Mesendoderm (in vitro differentiated cells): ENCODE results near the gene KEAP1.

Experiments
- DNase-seq: peaks from one replicate; pipeline ENCODE4 v3.0.0; 2013
- H2AK5ac ChIP-seq: 2 replicates; pipeline ENCODE4 v1.6.1; 2013; ENCODE audit warnings: low read length, inconsistent platforms
- H2BK120ac ChIP-seq: 2 replicates; pipeline ENCODE4 v1.6.1; 2013; ENCODE audit warnings: low read depth, mild to moderate bottlenecking, low read length, moderate library complexity, mixed read lengths
- H2BK15ac ChIP-seq: replicated peaks from 2 replicates; pipeline ENCODE4 v1.6.1; 2013; ENCODE audit warnings: low read depth, mild to moderate bottlenecking, moderate library complexity
- H2BK5ac ChIP-seq: 2 replicates; pipeline ENCODE4 v1.6.1; 2013; ENCODE audit warnings: low read length, inconsistent platforms
- H3K18ac ChIP-seq: 2 replicates; pipeline ENCODE4 v1.6.1; 2013; ENCODE audit warnings: mild to moderate bottlenecking, low read length, mixed read lengths
- H3K23ac ChIP-seq: one replicate; pipeline ENCODE4 v1.6.1; 2013; ENCODE audit warnings: low read length
- H3K27ac ChIP-seq: 2 replicates; pipeline ENCODE4 v1.5.1; 2013; ENCODE audit warnings: low read depth, mild to moderate bottlenecking, inconsistent platforms, low read length, moderate library complexity
- H3K27me3 ChIP-seq: 2 replicates; pipeline ENCODE4 v1.6.1; 2013; ENCODE audit warnings: low read length, control low read depth, mild to moderate bottlenecking, inconsistent platforms; ENCODE audit not compliant: insufficient read depth, poor library complexity
- H3K36me3 ChIP-seq: 2 replicates; pipeline ENCODE4 v1.6.1; 2013; ENCODE audit warnings: low read length, inconsistent platforms; ENCODE audit not compliant: control insufficient read depth, insufficient read depth
- H3K4ac ChIP-seq: one replicate; pipeline ENCODE4 v1.6.1; 2013; ENCODE audit warnings: low read depth, mild to moderate bottlenecking, low read length, moderate library complexity
- H3K4me1 ChIP-seq: 2 replicates; pipeline ENCODE4 v1.6.1; 2013; ENCODE audit warnings: low read depth, low read length, inconsistent platforms; ENCODE audit not compliant: control insufficient read depth
- H3K4me2 ChIP-seq: 2 replicates; pipeline ENCODE4 v1.6.1; 2013; ENCODE audit warnings: low read length
- H3K4me3 ChIP-seq: 2 replicates; pipeline ENCODE4 v1.5.1; 2013; ENCODE audit warnings: mild to moderate bottlenecking, low read length
- H3K56ac ChIP-seq: one replicate; pipeline ENCODE4 v1.6.1; 2013; ENCODE audit warnings: low read length
- H3K79me1 ChIP-seq: 2 replicates; pipeline ENCODE4 v1.6.1; 2013; ENCODE audit warnings: low read length, inconsistent platforms
- H3K79me2 ChIP-seq: 2 replicates; pipeline ENCODE4 v1.6.1; 2013; ENCODE audit warnings: mild to moderate bottlenecking, low read length; ENCODE audit not compliant: control insufficient read depth, insufficient read depth
- H3K9ac ChIP-seq: 2 replicates; pipeline ENCODE4 v1.6.1; 2013; ENCODE audit warnings: low read length, inconsistent platforms
- H4K5ac ChIP-seq: one replicate; pipeline ENCODE4 v1.6.1; 2013; ENCODE audit warnings: low read length
- H4K8ac ChIP-seq: one replicate; pipeline ENCODE4 v1.6.1; 2013; ENCODE audit warnings: low read depth, mild to moderate bottlenecking, control low read depth, low read length, moderate library complexity
- WGBS: extraction: QIAGEN DNeasy Blood & Tissue Kit; methylation state at CpG from one replicate; pipeline ENCODE4 v1.1.7; 2013; ENCODE audit warnings: low lambda C conversion rate, missing lambda C conversion rate; ENCODE audit not compliant: insufficient coverage; ENCODE audit errors: extremely low coverage; 5-methylcytosine and 5-hydroxymethylcytosine counted together

Gene KEAP1

DNA sequence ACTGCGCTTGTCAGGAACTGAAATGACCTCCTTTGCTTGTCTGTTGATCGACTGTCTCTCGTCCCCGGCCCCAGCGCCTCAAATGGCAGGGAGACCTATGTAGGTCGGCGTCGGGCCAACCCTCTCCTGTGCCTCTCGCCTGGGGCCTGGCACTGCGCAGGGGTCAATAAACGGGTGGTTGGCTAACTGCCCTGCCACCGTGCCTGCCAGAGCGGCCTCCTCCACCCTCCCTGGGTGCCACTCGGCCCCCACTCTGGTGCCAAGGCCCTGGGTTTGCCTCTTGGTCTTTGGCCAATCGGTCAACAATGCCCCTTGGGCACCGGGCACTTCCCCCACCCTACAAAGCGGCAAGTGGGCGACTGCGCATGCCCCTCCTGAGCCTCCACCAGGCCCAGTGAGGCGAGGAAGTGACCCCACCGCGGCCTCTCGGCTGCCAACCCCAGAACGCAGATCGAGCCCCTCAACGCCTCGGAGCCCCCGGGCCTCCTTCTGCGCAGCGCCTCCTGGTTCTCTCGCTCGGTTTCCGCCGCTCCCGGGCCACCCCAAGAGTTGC is 1.1 kb downstream of the KEAP1 start:
- Histone ChIP-seq H2BK5ac (peak overlapping the region; percentile 75), H4K8ac (peak overlapping the region; percentile 88), H3K4ac (peak overlapping the region; percentile 100), H3K4me2 (peak overlapping the region; percentile 75), H2AK5ac (peak overlapping the region; percentile 79), H3K4me3 (peak overlapping the region; percentile 54), H3K79me2 (peaks cover 28% of the 10 kb centered on the region), H2BK120ac (peak overlapping the region; percentile 69), H2BK15ac (no peak overlapping the region), H3K56ac (peak overlapping the region; percentile 99), H3K36me3 (peaks cover 7% of the 10 kb centered on the region), H3K18ac (peak overlapping the region; percentile 97), H3K4me1 (peaks cover 3% of the 10 kb centered on the region), H3K9ac (peak overlapping the region; percentile 99), H3K79me1 (peaks cover 18% of the 10 kb centered on the region), H3K23ac (peak overlapping the region; percentile 100), H3K27me3 (no peaks in the 10 kb centered on the region), H4K5ac (no peak overlapping the region), H3K27ac (peak overlapping the region; percentile 89)
- no CpG with 5 or more reads among the region's 35 CpGs for WGBS
- peak; percentile 51 for DNase-seq

DNA sequence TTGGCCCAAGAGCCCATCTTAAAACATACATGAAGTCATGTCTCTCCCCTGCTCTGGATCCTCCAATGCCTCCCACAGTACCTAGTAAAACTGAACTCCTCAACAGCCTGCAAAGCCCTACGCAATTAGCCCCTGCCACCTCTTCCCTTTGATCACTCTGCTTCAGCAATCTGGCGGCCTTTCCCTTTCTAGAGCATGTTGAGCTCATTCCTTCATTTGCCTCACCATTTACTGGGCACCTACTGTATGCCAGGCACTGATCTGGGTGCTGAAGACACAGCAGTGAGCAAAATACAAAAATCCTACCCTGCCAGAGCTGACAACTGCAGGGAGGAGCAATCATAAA is 2.9 kb downstream of the KEAP1 start:
- peaks cover 7% of the 10 kb centered on the region for H3K36me3 ChIP-seq

DNA sequence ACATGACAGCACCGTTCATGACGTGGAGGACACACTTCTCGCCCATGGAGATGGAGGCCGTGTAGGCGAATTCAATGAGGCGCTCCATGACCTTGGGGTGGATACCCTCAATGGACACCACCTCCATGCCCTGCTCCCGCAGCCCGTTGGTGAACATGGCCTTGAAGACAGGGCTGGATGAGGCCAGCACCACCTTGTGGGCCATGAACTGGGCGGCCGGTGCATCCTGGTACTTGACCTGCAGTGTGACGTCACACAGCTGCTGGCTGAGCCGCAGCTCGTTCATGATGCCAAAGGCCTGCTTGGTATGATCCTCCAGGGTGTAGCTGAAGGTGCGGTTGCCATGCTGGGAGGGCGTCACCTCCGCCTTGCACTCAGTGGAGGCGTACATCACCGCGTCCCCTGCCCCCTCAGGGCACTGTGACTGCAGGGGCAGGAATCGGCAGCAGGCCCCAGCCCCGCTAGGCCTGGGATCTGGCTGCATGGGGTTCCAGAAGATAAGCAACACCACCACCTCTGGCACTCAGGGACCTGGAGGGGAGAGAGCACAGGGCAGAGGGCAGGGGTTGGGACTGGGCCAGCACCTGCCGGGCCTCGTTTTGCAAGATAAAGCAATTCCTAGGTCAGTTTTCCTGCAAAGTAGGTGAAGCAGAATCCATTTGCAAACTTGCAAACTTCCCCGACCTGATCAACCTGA is 3.5 kb downstream of the KEAP1 start:
- Histone ChIP-seq H4K8ac (no peak overlapping the region), H4K5ac (no peak overlapping the region), H3K27ac (no peak overlapping the region), H3K4me3 (no peak overlapping the region), H3K79me2 (peaks cover 28% of the 10 kb centered on the region), H3K4ac (no peak overlapping the region), H3K27me3 (no peaks in the 10 kb centered on the region), H3K4me1 (peaks cover 3% of the 10 kb centered on the region), H3K9ac (no peak overlapping the region), H3K56ac (no peak overlapping the region), H3K18ac (no peak overlapping the region), H2BK15ac (no peak overlapping the region), H2BK120ac (no peak overlapping the region), H3K36me3 (peaks cover 7% of the 10 kb centered on the region), H3K79me1 (peaks cover 18% of the 10 kb centered on the region), H3K23ac (no peak overlapping the region), H2AK5ac (no peak overlapping the region), H3K4me2 (no peak overlapping the region), H2BK5ac (no peak overlapping the region)
- no CpG with 5 or more reads among the region's 24 CpGs for WGBS
- no peak for DNase-seq

More for the DNA sequence above, 2.9 kb downstream of the KEAP1 start:
- H3K27me3 ChIP-seq = no peaks in the 10 kb centered on the region
- no peak overlapping the region for H2BK120ac ChIP-seq
- no CpG with 5 or more reads among the region's 2 CpGs for WGBS
- H2BK5ac ChIP-seq = no peak overlapping the region
- no peak overlapping the region for H3K4me3 ChIP-seq
- no peak overlapping the region for H4K8ac ChIP-seq
- H3K4ac ChIP-seq = no peak overlapping the region
- H3K56ac ChIP-seq = peak overlapping the region; percentile 49
- peak overlapping the region; percentile 28 for H3K9ac ChIP-seq
- peaks cover 28% of the 10 kb centered on the region for H3K79me2 ChIP-seq
- H3K79me1 ChIP-seq = peaks cover 18% of the 10 kb centered on the region
- no peak for DNase-seq
- H2AK5ac ChIP-seq = no peak overlapping the region
- H3K18ac ChIP-seq = no peak overlapping the region
- H2BK15ac ChIP-seq = no peak overlapping the region
- no peak overlapping the region for H3K4me2 ChIP-seq
- no peak overlapping the region for H4K5ac ChIP-seq
- H3K4me1 ChIP-seq = peaks cover 3% of the 10 kb centered on the region
- H3K23ac ChIP-seq = no peak overlapping the region
- no peak overlapping the region for H3K27ac ChIP-seq

DNA sequence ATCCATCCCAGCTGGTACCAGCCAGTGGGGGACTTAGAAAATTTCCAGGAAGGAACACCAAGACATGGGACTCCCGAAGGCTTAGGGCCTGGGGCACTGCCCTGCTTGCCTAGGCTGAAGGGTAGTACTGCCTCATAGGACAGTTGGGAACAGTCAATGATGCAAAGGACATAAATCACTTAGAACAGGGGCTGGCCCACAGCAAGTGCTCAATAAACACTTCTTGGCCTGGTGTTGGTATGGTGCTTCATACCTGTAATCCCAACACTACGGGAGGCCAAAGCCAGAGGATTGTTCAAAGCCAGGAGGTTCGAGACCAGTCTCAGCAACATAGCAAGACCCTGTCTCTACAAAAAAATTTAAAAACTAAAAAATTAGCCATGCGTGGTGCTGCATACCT is 5.8 kb downstream of the KEAP1 start:
- DNase-seq = no peak
- Histone ChIP-seq H3K79me2 (peaks cover 28% of the 10 kb centered on the region), H4K8ac (no peak overlapping the region), H3K18ac (no peak overlapping the region), H2BK15ac (no peak overlapping the region), H3K23ac (no peak overlapping the region), H3K9ac (no peak overlapping the region), H3K4me1 (peaks cover 3% of the 10 kb centered on the region), H3K4me3 (no peak overlapping the region), H3K4ac (no peak overlapping the region), H2AK5ac (no peak overlapping the region), H3K4me2 (no peak overlapping the region), H2BK5ac (no peak overlapping the region), H3K79me1 (peaks cover 18% of the 10 kb centered on the region), H3K27me3 (no peaks in the 10 kb centered on the region), H3K56ac (no peak overlapping the region), H3K27ac (no peak overlapping the region), H2BK120ac (no peak overlapping the region), H4K5ac (no peak overlapping the region), H3K36me3 (peaks cover 7% of the 10 kb centered on the region)
- WGBS = no CpG with 5 or more reads among the region's 4 CpGs

DNA sequence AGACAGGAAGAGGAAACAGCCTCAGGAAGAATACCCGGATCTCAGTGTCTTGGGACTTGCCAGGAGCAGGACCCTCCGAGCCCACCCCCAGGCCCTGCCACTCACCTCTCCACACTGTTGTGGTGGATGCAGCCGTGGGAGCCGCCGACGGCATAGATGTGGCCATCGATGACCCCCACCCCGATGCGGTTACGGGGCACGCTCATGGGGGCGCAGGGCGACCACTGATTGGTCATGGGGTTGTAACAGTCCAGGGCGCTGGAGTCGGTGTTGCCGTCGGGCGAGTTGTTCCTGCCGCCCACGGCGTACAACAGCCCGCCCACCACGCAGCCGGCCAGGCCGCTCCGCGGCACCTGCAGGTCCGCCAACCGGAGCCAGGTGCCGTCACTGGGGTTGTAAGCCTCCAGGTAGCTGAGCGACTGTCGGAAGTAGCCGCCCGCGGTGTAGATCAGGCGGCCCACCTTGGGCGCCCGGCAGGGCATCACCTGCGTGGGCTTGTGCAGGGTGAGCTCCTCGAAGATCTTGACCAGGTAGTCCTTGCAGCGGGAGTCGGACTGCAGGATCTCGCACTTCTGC is 11.6 kb downstream of the KEAP1 start:
- Histone ChIP-seq H3K23ac (no peak overlapping the region), H3K36me3 (peaks cover 13% of the 10 kb centered on the region), H3K9ac (no peak overlapping the region), H3K4me1 (no peaks in the 10 kb centered on the region), H3K27ac (no peak overlapping the region), H4K5ac (no peak overlapping the region), H3K18ac (no peak overlapping the region), H2BK5ac (no peak overlapping the region), H2AK5ac (no peak overlapping the region), H2BK120ac (no peak overlapping the region), H3K79me2 (peaks cover 9% of the 10 kb centered on the region), H3K79me1 (peaks cover 7% of the 10 kb centered on the region), H3K56ac (no peak overlapping the region), H3K27me3 (no peaks in the 10 kb centered on the region), H2BK15ac (no peak overlapping the region), H3K4me2 (no peak overlapping the region), H3K4me3 (no peak overlapping the region), H4K8ac (no peak overlapping the region), H3K4ac (no peak overlapping the region)
- DNase-seq = no peak
- WGBS = no CpG with 5 or more reads among the region's 43 CpGs
